Testis (tissue), 2 donors: Measurements from ENCODE around the gene PPARA.

Experiments used
- CTCF ChIP-seq, 3 experiments: fragments of 450-650 bp in 2 of 3; fragments of 200-600 bp in 1 of 3; sonication (generic) in 1 of 3; IDR thresholded peaks; one replicate each; pipeline ENCODE4 v1.5.1; 2016 to 2019; ENCODE audit warnings: antibody characterized with exemption in 3 of 3, mild to moderate bottlenecking in 2 of 3, moderate library complexity in 1 of 3
- POLR2A ChIP-seq: fragments of 450-650 bp; IDR thresholded peaks from one replicate; pipeline ENCODE4 v1.6.1; 2017; ENCODE audit warnings: antibody characterized with exemption, mild to moderate bottlenecking, moderate library complexity

- TF ChIP-seq CTCF (IDR thresholded peaks at IDR 0.05) (no peak), POLR2A (no peak)
Measured at GRCh38 chr22:46103181-46103580, 47.1 kb upstream of the PPARA start.
